ENCODE measurements around the gene RNF126.

DNA sequence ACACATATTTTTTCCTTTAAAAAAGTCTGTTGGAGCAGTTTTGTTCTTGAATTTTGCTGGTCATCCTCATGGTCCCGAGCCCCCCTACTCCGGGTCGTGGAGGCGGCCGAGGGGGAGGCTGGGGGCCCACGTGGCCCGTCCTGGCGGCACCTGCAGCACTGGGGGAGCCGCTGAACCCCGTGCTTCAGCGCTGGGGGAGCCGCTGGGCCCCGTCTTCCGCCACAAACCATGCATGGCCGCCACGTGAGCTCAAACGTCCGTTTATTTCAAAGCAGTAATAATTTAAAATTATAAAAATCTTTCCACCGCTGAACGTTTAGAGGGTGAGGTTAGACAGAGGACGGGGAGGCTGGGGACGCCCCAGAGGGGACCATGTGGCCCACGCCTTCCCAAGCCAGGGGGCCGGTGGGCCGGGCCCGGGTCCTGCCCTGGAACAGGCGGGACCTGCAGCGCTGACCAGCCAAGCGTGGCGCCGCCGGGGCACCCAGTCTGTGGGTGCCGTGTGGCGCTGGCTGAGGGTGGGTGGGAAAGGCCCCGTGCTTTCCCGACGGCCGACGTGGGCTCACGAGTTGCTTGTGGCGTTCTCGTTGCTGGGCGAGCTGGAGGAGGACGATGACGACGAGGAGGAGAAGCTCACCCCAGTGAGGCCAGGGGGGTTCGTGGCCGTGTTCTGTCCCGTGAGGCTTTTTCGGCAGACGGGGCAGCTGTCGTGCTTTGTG is 15.3 kb downstream of the RNF126 start:
- TF ChIP-seq CTCF (IDR thresholded peaks at IDR 0.05 in 4 of 5, conservative IDR thresholded peaks at IDR 0.05 in 1 of 5) = no peak
- no peak for TF ChIP-seq POLR2A (IDR thresholded peaks at IDR 0.05)
